ENCODE data around the gene EIF5A2. TPM values are rescaled to one million over a fixed set of nuclear protein-coding genes. Genes with fewer than 3 reads are reported as not detected.
A peak's percentile ranks its signal among the peaks of the same experiment; 100 is the strongest.

Gene EIF5A2
- total and polyA plus RNA-seq, 2 donors (not counting 1 experiment from before 2014, with no cell fraction given) = 1.7 to 4.1 TPM

DNA sequence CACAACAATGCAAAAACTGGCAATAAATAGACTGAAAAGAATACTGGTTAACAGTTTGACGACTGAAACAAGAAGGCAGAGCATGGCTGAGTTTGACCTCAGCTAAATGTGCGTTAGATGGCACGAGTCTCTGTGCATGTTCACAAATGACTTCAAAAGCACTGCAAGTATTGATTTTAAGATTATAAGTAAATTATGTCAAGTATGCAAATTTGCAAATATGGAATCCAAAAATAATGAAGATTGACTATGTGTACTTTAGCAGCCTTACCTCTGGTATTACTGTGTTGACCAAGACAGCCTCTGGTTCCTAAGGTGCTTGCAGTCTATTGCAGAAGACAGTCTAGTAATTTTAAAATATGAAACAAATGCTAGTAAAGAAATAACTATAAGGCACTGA lies 2.6 kb upstream of the EIF5A2 start:
- Histone ChIP-seq H3K9ac (ENCODE audit: low read length) (no peak overlapping the region), H3K36me3 (replicated peaks in 1 of 2; ENCODE audit: control extremely low read depth in 1 of 2, control insufficient read depth in 1 of 2, extremely low read depth in 1 of 2, insufficient read depth in 2 of 2, low read length in 1 of 2) (no peaks in the 10 kb centered on the region), H4K20me1 (ENCODE audit: control insufficient read depth, insufficient read depth, low read length, poor library complexity, severe bottlenecking) (no peaks in the 10 kb centered on the region), H3K27ac (ENCODE audit: low read length in 2 of 2) (no peak overlapping the region), H3K27me3 (replicated peaks in 1 of 4; ENCODE audit: control extremely low read depth in 1 of 4, control insufficient read depth in 3 of 4, insufficient read depth in 4 of 4, low read length in 3 of 4) (no peaks in the 10 kb centered on the region), H3K4me3 (ENCODE audit: control extremely low read depth in 1 of 5, extremely low read depth in 1 of 5, insufficient read depth in 1 of 5, low read depth in 2 of 5, low read length in 4 of 5) (no peak overlapping the region), H3K9me3 (ENCODE audit: control extremely low read depth in 1 of 3, control insufficient read depth in 2 of 3, insufficient read depth in 1 of 3, low read length in 2 of 3) (peaks cover 0 to 19% (median 17%) of the 10 kb centered on the region in 3 donors), H3K4me2 (replicated peaks; ENCODE audit: low read depth, low read length, poor library complexity, severe bottlenecking) (no peak overlapping the region), H3K79me2 (ENCODE audit: control insufficient read depth, insufficient read depth, low read length) (no peaks in the 10 kb centered on the region), H2AFZ (ENCODE audit: insufficient read depth, low read depth, low read length, poor library complexity, severe bottlenecking) (no peak overlapping the region), H3K4me1 (ENCODE audit: control insufficient read depth in 2 of 2, insufficient read depth in 2 of 2, low read length in 2 of 2) (peaks cover 13 to 16% of the 10 kb centered on the region in 2 donors)
- peaks cover 22% of the 10 kb centered on the region for H3K4me1 Mint-ChIP-seq
- ATAC-seq (ENCODE audit: low read depth) = no peak
- ChIA-PET CTCF (no interaction called here), POLR2A (no interaction called here)
- H3K27me3 Mint-ChIP-seq = no peaks in the 10 kb centered on the region
- WGBS (ENCODE audit: insufficient coverage) = 92% methylated on average over 2 of the region's 3 CpGs
- intact Hi-C loops (cut with micrococcal nuclease) = loop anchor here (5.0 kb wide), 1 partner anchor 551 kb away; the partner anchor contains the start of gene TNIK
- TF ChIP-seq, protein P1, sequence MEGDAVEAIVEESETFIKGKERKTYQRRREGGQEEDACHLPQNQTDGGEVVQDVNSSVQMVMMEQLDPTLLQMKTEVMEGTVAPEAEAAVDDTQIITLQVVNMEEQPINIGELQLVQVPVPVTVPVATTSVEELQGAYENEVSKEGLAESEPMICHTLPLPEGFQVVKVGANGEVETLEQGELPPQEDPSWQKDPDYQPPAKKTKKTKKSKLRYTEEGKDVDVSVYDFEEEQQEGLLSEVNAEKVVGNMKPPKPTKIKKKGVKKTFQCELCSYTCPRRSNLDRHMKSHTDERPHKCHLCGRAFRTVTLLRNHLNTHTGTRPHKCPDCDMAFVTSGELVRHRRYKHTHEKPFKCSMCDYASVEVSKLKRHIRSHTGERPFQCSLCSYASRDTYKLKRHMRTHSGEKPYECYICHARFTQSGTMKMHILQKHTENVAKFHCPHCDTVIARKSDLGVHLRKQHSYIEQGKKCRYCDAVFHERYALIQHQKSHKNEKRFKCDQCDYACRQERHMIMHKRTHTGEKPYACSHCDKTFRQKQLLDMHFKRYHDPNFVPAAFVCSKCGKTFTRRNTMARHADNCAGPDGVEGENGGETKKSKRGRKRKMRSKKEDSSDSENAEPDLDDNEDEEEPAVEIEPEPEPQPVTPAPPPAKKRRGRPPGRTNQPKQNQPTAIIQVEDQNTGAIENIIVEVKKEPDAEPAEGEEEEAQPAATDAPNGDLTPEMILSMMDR (IDR thresholded peaks at IDR 0.05) = no peak
- TF ChIP-seq EZH2 (IDR thresholded peaks at IDR 0.05; ENCODE audit: borderline replicate concordance, insufficient read depth, low read depth, low read length, poor library complexity, severe bottlenecking) = no peak
- peaks cover 14% of the 10 kb centered on the region for H3K9me3 Mint-ChIP-seq (ENCODE audit: insufficient read depth)
- no peak overlapping the region for H3K4me3 Mint-ChIP-seq
- DNase-seq = no peak
- no peak overlapping the region for H3K27ac Mint-ChIP-seq

- no peak for ATAC-seq (ENCODE audit: low read depth)
- DNase-seq = peak; percentile 8
- H3K9me3 Mint-ChIP-seq (ENCODE audit: insufficient read depth) = peaks cover 14% of the 10 kb centered on the region
- Histone ChIP-seq H2AFZ (ENCODE audit: insufficient read depth, low read depth, low read length, poor library complexity, severe bottlenecking) (no peak overlapping the region), H3K79me2 (ENCODE audit: control insufficient read depth, insufficient read depth, low read length) (no peaks in the 10 kb centered on the region), H3K27ac (ENCODE audit: low read length in 2 of 2) (no peak overlapping the region), H3K9ac (ENCODE audit: low read length) (no peak overlapping the region), H3K4me2 (replicated peaks; ENCODE audit: low read depth, low read length, poor library complexity, severe bottlenecking) (no peak overlapping the region), H3K4me1 (ENCODE audit: control insufficient read depth in 2 of 2, insufficient read depth in 2 of 2, low read length in 2 of 2) (peaks cover 13 to 16% of the 10 kb centered on the region in 2 donors), H3K4me3 (ENCODE audit: control extremely low read depth in 1 of 5, extremely low read depth in 1 of 5, insufficient read depth in 1 of 5, low read depth in 2 of 5, low read length in 4 of 5) (no peak overlapping the region), H4K20me1 (ENCODE audit: control insufficient read depth, insufficient read depth, low read length, poor library complexity, severe bottlenecking) (no peaks in the 10 kb centered on the region), H3K27me3 (replicated peaks in 1 of 4; ENCODE audit: control extremely low read depth in 1 of 4, control insufficient read depth in 3 of 4, insufficient read depth in 4 of 4, low read length in 3 of 4) (no peaks in the 10 kb centered on the region), H3K9me3 (ENCODE audit: control extremely low read depth in 1 of 3, control insufficient read depth in 2 of 3, insufficient read depth in 1 of 3, low read length in 2 of 3) (peaks cover 0 to 19% (median 17%) of the 10 kb centered on the region in 3 donors), H3K36me3 (replicated peaks in 1 of 2; ENCODE audit: control extremely low read depth in 1 of 2, control insufficient read depth in 1 of 2, extremely low read depth in 1 of 2, insufficient read depth in 2 of 2, low read length in 1 of 2) (no peaks in the 10 kb centered on the region)
- peaks cover 22% of the 10 kb centered on the region for H3K4me1 Mint-ChIP-seq
- no peaks in the 10 kb centered on the region for H3K27me3 Mint-ChIP-seq
- CTCF ChIA-PET = interaction anchor here (1.1 kb wide), 1 partner anchor 13 kb away, joined by 3 read pairs; no protein-coding TSS in a partner anchor
- POLR2A ChIA-PET = no interaction called here
- intact Hi-C loops (cut with micrococcal nuclease) = loop anchor here (5.0 kb wide), 1 partner anchor 552 kb away; the partner anchor contains the start of gene TNIK
- no peak overlapping the region for H3K27ac Mint-ChIP-seq
- H3K4me3 Mint-ChIP-seq = no peak overlapping the region
- TF ChIP-seq EZH2 (IDR thresholded peaks at IDR 0.05; ENCODE audit: borderline replicate concordance, insufficient read depth, low read depth, low read length, poor library complexity, severe bottlenecking) = no peak
- TF ChIP-seq, protein P1 (IDR thresholded peaks at IDR 0.05) = no peak
Observed at GRCh38 chr3:170910542-170910941, 2.1 kb upstream of the EIF5A2 start.
